Erythroblast (primary cell): ENCODE measurements around the gene PNPLA7.

ENCODE experiments used
- GATA1 ChIP-seq: IDR thresholded peaks from 2 replicates; pipeline ENCODE4 v1.6.1; 2011; ENCODE audit warnings: low read depth, mild to moderate bottlenecking, control low read depth, low read length, moderate library complexity
- POLR2A ChIP-seq: IDR thresholded peaks from 2 replicates; pipeline ENCODE4 v1.6.1; 2011; ENCODE audit warnings: mild to moderate bottlenecking, low read length

DNA sequence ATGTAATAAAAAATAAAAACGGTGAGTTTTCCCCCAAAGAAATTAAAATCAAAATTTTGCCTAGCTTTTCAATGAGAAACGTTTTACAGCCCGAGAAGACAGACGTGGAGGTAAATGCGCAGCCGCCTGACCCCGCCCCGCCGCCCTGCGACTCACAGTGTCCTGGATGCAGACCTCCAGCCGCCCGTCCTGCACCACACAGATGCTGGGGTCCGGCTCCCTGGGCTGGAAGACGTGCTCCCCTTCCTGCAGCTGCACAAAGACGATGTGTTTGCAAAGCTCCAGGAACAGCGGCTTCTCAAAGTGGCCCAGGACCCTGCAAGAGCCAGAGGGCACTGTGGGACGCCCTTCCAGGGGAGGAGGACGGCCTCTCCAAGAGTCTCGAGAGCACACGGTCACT is 7.7 kb downstream of the PNPLA7 start:
- TF ChIP-seq POLR2A: no peak
- TF ChIP-seq GATA1: no peak
